Breast epithelium (tissue), 4 donors: ENCODE data around the gene CEBPB. TPM values are rescaled to one million over a fixed set of nuclear protein-coding genes. Genes with fewer than 3 reads are reported as not detected.

Experiments used
- DNase-seq, 2 donors: peaks; one replicate each; pipeline ENCODE4 v3.0.0-alpha.2; 2019; ENCODE audit warnings: low spot score in 2 of 2
- H3K27ac ChIP-seq, 2 donors: fragments of 200-600 bp; sonication (generic) in 1 of 2; one replicate each; pipeline ENCODE4 v1.5.1; 2016 to 2019; ENCODE audit warnings: mild to moderate bottlenecking in 1 of 2
- H3K27me3 ChIP-seq, 2 donors: fragments of 200-600 bp; sonication (generic) in 1 of 2; one replicate each; pipeline versions ENCODE4 v1.5.1 to v1.6.0; 2017 to 2019; ENCODE audit warnings: control low read depth in 1 of 2, mild to moderate bottlenecking in 1 of 2
- H3K36me3 ChIP-seq: fragments of 200-600 bp; one replicate; pipeline ENCODE4 v1.5.1; 2019
- H3K4me1 ChIP-seq, 2 donors: fragments of 200-600 bp; sonication (generic); one replicate each; pipeline ENCODE4 v1.5.1; 2016 to 2019; ENCODE audit warnings: control low read depth in 1 of 2
- H3K4me3 ChIP-seq, 3 donors: fragments of 200-600 bp; sonication (generic); 1 replicate in 2 of 3; 2 replicates in 1 of 3; pipeline ENCODE4 v1.5.1; 2016 to 2019; ENCODE audit warnings: mild to moderate bottlenecking in 3 of 3, moderate library complexity in 2 of 3
- H3K9me3 ChIP-seq, 2 donors: fragments of 200-600 bp; sonication (generic) in 1 of 2; one replicate each; pipeline ENCODE4 v1.5.1; 2016 to 2019; ENCODE audit warnings: control low read depth in 1 of 2
- POLR2A ChIP-seq: fragments of 450-650 bp; IDR thresholded peaks from one replicate; pipeline ENCODE4 v1.6.1; 2016; ENCODE audit warnings: antibody characterized with exemption, mild to moderate bottlenecking, moderate library complexity
- POLR2AphosphoS5 ChIP-seq, 3 donors: sonication (generic); formaldehyde crosslinking; IDR thresholded peaks; one replicate each; pipeline ENCODE4 v1.6.1; 2017; ENCODE audit warnings: antibody characterized with exemption in 3 of 3
- intact Hi-C: fragments of 100-400 bp; cut with DNase I; formaldehyde crosslinking; loops from one replicate; pipeline ENCODE4 v1.15.1; 2023; ENCODE audit warnings: low total_unique reads
- total RNA-seq, 3 donors: library from RNA; depleted of rRNA; stranded (reverse); fragments of >200 nt; gene quantifications; one replicate each; pipeline ENCODE4 v1.1.0, GENCODE V29; 2016
- TF ChIP-seq, protein P1 (sequence below), 3 donors: fragments of 450-650 bp; IDR thresholded peaks; one replicate each; pipeline ENCODE4 v1.5.1; 2016 to 2017; ENCODE audit warnings: antibody characterized with exemption in 3 of 3, mild to moderate bottlenecking in 3 of 3, moderate library complexity in 3 of 3

The CEBPB gene
- total RNA-seq, 3 donors from 2014 or later, result 137 to 177 (median 149) TPM

DNA sequence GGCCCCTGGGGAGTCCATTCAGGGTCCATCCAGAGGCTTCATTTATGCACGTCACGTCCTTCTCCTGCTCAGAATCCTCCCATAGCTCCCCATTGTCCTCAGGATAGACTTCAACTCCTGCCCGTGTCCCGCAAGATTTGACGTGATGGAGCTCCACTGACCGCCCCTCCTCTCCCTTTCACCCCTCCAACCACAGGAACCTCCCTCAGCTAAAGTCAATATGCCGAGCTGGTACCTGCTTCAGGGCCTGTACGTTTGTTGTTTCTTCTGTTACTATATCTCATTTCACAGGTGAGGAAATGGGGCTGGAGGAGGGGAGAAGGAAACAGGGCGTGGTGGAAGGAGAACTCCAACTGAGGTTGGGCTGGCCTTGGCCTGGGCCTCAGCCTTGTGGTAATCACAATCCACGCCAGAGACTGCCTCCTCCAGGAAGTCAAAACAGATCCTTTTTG lies 38.6 kb downstream of the CEBPB start:
- intact Hi-C loops, result no loop called here
- no peaks in the 10 kb centered on the region for H3K9me3 ChIP-seq
- no peak for TF ChIP-seq POLR2A
- TF ChIP-seq, protein P1, sequence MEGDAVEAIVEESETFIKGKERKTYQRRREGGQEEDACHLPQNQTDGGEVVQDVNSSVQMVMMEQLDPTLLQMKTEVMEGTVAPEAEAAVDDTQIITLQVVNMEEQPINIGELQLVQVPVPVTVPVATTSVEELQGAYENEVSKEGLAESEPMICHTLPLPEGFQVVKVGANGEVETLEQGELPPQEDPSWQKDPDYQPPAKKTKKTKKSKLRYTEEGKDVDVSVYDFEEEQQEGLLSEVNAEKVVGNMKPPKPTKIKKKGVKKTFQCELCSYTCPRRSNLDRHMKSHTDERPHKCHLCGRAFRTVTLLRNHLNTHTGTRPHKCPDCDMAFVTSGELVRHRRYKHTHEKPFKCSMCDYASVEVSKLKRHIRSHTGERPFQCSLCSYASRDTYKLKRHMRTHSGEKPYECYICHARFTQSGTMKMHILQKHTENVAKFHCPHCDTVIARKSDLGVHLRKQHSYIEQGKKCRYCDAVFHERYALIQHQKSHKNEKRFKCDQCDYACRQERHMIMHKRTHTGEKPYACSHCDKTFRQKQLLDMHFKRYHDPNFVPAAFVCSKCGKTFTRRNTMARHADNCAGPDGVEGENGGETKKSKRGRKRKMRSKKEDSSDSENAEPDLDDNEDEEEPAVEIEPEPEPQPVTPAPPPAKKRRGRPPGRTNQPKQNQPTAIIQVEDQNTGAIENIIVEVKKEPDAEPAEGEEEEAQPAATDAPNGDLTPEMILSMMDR (IDR thresholded peaks at IDR 0.05), result no peak
- TF ChIP-seq POLR2AphosphoS5 (IDR thresholded peaks at IDR 0.05), result no peak
- no peak overlapping the region for H3K4me3 ChIP-seq
- H3K4me1 ChIP-seq, result peaks cover 0 to 7% of the 10 kb centered on the region in 2 donors
- DNase-seq, result no peak
- H3K27ac ChIP-seq, result no peak overlapping the region
- no peaks in the 10 kb centered on the region for H3K27me3 ChIP-seq
- no peaks in the 10 kb centered on the region for H3K36me3 ChIP-seq

GRCh38 chr20:50230184-50230583 lies 39.6 kb downstream of the CEBPB start:
- no peaks in the 10 kb centered on the region for H3K36me3 ChIP-seq
- H3K27ac ChIP-seq, result no peak overlapping the region
- H3K27me3 ChIP-seq, result no peaks in the 10 kb centered on the region
- peaks cover 0 to 7% of the 10 kb centered on the region in 2 donors for H3K4me1 ChIP-seq
- intact Hi-C loops, result no loop called here
- TF ChIP-seq POLR2A (no peak), POLR2AphosphoS5 (IDR thresholded peaks at IDR 0.05) (no peak)
- TF ChIP-seq, protein P1 (IDR thresholded peaks at IDR 0.05), result no peak
- DNase-seq, result no peak
- no peak overlapping the region for H3K4me3 ChIP-seq
- H3K9me3 ChIP-seq, result no peaks in the 10 kb centered on the region

- Histone ChIP-seq H3K36me3 (no peaks in the 10 kb centered on the region), H3K4me1 (peaks cover 0 to 7% of the 10 kb centered on the region in 2 donors), H3K9me3 (no peaks in the 10 kb centered on the region), H3K4me3 (no peak overlapping the region), H3K27ac (no peak overlapping the region), H3K27me3 (no peaks in the 10 kb centered on the region)
- DNase-seq, result no peak
- TF ChIP-seq POLR2AphosphoS5 (IDR thresholded peaks at IDR 0.05), result no peak
- TF ChIP-seq, protein P1 (IDR thresholded peaks at IDR 0.05), result no peak
- TF ChIP-seq POLR2A, result no peak
- intact Hi-C loops, result no loop called here
Measured at GRCh38 chr20:50230871-50231560, 40.4 kb downstream of the CEBPB start.

DNA sequence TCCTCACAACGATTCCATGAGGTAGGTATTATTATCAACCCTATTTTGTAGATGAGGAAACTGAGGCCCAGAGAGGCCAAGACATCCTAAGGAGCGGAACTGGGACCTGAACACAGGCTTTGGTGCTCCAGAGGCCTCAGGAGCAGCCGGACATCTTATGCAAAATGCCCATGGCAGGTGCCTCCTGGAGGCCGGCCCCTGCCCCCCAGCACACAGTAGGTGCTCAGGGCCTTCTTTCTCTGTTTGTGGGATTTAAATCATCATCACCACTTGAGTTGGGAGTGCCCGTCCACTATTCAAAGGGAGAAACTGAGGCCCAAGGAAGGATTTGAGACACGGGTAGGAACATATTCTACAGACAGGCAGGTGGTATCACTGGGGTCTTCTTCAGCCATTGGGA lies 41.2 kb downstream of the CEBPB start:
- no peak overlapping the region for H3K4me3 ChIP-seq
- H3K4me1 ChIP-seq, result peaks cover 0 to 7% of the 10 kb centered on the region in 2 donors
- no peak overlapping the region for H3K27ac ChIP-seq
- intact Hi-C loops, result no loop called here
- H3K27me3 ChIP-seq, result no peaks in the 10 kb centered on the region
- no peak for DNase-seq
- TF ChIP-seq POLR2A, result no peak
- TF ChIP-seq POLR2AphosphoS5 (IDR thresholded peaks at IDR 0.05), result no peak
- TF ChIP-seq, protein P1 (IDR thresholded peaks at IDR 0.05), result no peak
- H3K36me3 ChIP-seq, result no peaks in the 10 kb centered on the region
- no peaks in the 10 kb centered on the region for H3K9me3 ChIP-seq

DNA sequence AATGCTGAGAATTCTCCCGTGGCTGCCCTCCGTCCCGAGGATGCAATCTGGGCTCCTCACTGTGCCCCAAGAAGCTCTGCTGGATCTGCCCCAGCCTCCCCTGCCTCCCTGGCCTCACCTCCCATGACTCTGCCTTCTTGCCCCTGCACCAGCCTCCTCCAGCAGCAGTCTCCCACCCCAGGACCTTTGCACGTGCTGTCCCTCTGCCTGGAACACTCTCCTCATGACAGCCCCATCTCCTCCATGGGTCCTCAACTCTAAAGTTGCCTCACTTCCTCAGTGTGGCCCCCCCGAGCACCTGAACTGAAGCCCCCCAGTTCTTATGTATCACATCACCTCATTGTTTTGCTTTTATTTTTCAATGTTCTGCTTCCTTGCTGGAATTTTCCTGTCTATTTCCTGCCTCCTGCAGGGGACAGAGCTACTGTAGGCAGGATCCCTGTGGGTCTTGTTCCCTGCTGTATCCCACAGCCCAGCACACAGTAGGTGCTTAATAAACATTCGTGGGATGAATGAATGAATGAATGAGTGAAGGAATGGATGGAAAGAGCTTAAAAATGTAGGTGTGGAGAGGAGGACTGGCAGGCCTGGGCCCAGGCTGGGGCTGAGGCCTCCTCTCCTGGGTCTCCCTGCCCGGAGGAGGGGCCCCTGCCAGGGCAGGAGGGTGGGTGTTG lies 42.2 kb downstream of the CEBPB start:
- TF ChIP-seq POLR2AphosphoS5 (IDR thresholded peaks at IDR 0.05) (no peak), POLR2A (no peak)
- Histone ChIP-seq H3K9me3 (no peaks in the 10 kb centered on the region), H3K27me3 (no peaks in the 10 kb centered on the region), H3K27ac (peak overlapping the region in 1 of 2 donors; percentile 79), H3K36me3 (no peaks in the 10 kb centered on the region), H3K4me1 (peaks cover 0 to 14% of the 10 kb centered on the region in 2 donors), H3K4me3 (no peak overlapping the region)
- no peak for DNase-seq
- intact Hi-C loops, result no loop called here
